Lung (tissue), 12 donors: ENCODE data around the gene ANKRD22. TPM values are rescaled to one million over a fixed set of nuclear protein-coding genes. Genes with fewer than 3 reads are reported as not detected.

ENCODE experiments used
- ATAC-seq: fragments of 200-7000 bp; cut with Tn5 transposase; one replicate; pipeline ENCODE4 v1.9.1; 2020; ENCODE audit warnings: moderate number of reproducible peaks; ENCODE audit not compliant: insufficient read depth, low FRiP score
- DNase-seq, 3 donors: peaks; one replicate each; pipeline ENCODE4 v3.0.0-alpha.2; 2013 to 2017
- H3K27ac ChIP-seq, 2 donors: one replicate each; pipeline ENCODE4 v1.5.1; 2013; ENCODE audit warnings: mild to moderate bottlenecking in 2 of 2, moderate library complexity in 2 of 2, control low read depth in 1 of 2, inconsistent platforms in 1 of 2, low read depth in 1 of 2, low read length in 1 of 2
- H3K27me3 ChIP-seq, 3 donors: one replicate each; pipeline ENCODE4 v1.5.1; 2013; ENCODE audit warnings: low read length in 2 of 3; ENCODE audit not compliant: control insufficient read depth in 3 of 3, insufficient read depth in 3 of 3
- H3K36me3 ChIP-seq, 4 donors: one replicate each; pipeline ENCODE4 v1.5.1; 2013; ENCODE audit warnings: low read length in 4 of 4, mild to moderate bottlenecking in 1 of 4, moderate library complexity in 1 of 4; ENCODE audit not compliant: control insufficient read depth in 4 of 4, insufficient read depth in 4 of 4
- H3K4me1 ChIP-seq, 5 donors: one replicate each; pipeline ENCODE4 v1.5.1; 2013; ENCODE audit warnings: low read length in 5 of 5, mild to moderate bottlenecking in 2 of 5, moderate library complexity in 1 of 5; ENCODE audit not compliant: control insufficient read depth in 5 of 5, insufficient read depth in 5 of 5
- H3K4me3 ChIP-seq: one replicate; pipeline ENCODE4 v1.5.1; 2013; ENCODE audit warnings: mild to moderate bottlenecking, control low read depth, moderate library complexity
- H3K9ac ChIP-seq, 2 donors: one replicate each; pipeline ENCODE4 v1.5.1; 2013; ENCODE audit warnings: low read length in 2 of 2, control low read depth in 1 of 2; ENCODE audit not compliant: insufficient read depth in 1 of 2
- H3K9me3 ChIP-seq, 4 donors: one replicate each; pipeline ENCODE4 v1.5.1; 2013; ENCODE audit warnings: low read length in 3 of 4, mild to moderate bottlenecking in 1 of 4, moderate library complexity in 1 of 4; ENCODE audit not compliant: control insufficient read depth in 4 of 4, insufficient read depth in 3 of 4
- WGBS, 2 donors: extraction: QIAGEN DNeasy Blood & Tissue Kit; methylation state at CpG; one replicate each; pipeline ENCODE4 v1.1.7; 2013; 5-methylcytosine and 5-hydroxymethylcytosine counted together
- polyA plus RNA-seq, 2 donors: library from polyadenylated mRNA; stranded (reverse); fragments of 200-250 nt; gene quantifications; one replicate each; pipeline ENCODE4 v1.2.1, GENCODE V29; 2013
- total RNA-seq, 2 donors: library from RNA; depleted of rRNA in 1 of 2; stranded (reverse); fragments of >200 nt in 1 of 2; gene quantifications; one replicate each; pipeline ENCODE4 v1.2.1, GENCODE V29; 2014 to 2021
- TF ChIP-seq, protein P1 (sequence below): IDR thresholded peaks from 2 replicates; pipeline ENCODE4 v1.5.1; 2012; ENCODE audit warnings: mild to moderate bottlenecking; ENCODE audit errors: control extremely low read depth, extremely low read depth
- donor health status: control.
- donor health status: control.
- donor health status: Bipolar disorder and iron deficiency.
- donor health status: healthy.
- donor health status: DM: yes; HTN: yes; CAD: no.

The ANKRD22 gene
- total and polyA plus RNA-seq, 4 donors, result 1.1 to 23.1 (median 3.4) TPM

- no peak overlapping the region for H3K27ac ChIP-seq
- H3K9ac ChIP-seq, result no peak overlapping the region
- no peaks in the 10 kb centered on the region for H3K27me3 ChIP-seq
- H3K4me1 ChIP-seq, result no peaks in the 10 kb centered on the region
- TF ChIP-seq, protein P1, sequence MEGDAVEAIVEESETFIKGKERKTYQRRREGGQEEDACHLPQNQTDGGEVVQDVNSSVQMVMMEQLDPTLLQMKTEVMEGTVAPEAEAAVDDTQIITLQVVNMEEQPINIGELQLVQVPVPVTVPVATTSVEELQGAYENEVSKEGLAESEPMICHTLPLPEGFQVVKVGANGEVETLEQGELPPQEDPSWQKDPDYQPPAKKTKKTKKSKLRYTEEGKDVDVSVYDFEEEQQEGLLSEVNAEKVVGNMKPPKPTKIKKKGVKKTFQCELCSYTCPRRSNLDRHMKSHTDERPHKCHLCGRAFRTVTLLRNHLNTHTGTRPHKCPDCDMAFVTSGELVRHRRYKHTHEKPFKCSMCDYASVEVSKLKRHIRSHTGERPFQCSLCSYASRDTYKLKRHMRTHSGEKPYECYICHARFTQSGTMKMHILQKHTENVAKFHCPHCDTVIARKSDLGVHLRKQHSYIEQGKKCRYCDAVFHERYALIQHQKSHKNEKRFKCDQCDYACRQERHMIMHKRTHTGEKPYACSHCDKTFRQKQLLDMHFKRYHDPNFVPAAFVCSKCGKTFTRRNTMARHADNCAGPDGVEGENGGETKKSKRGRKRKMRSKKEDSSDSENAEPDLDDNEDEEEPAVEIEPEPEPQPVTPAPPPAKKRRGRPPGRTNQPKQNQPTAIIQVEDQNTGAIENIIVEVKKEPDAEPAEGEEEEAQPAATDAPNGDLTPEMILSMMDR, result no peak
- 85 to 91% methylated on average over 5 of the region's 5 CpGs for WGBS, 2 donors
- no peaks in the 10 kb centered on the region for H3K36me3 ChIP-seq
- DNase-seq (peak in 1 of 3 donors; percentile 32), ATAC-seq (no peak)
- no peaks in the 10 kb centered on the region for H3K9me3 ChIP-seq
- no peak overlapping the region for H3K4me3 ChIP-seq
Measured at GRCh38 chr10:88787463-88787862, 64.2 kb downstream of the ANKRD22 start.

GRCh38 chr10:88786032-88786770 lies 65.4 kb downstream of the ANKRD22 start:
- no peak overlapping the region for H3K4me3 ChIP-seq
- no peaks in the 10 kb centered on the region for H3K27me3 ChIP-seq
- no peaks in the 10 kb centered on the region for H3K36me3 ChIP-seq
- DNase-seq (no peak), ATAC-seq (no peak)
- TF ChIP-seq, protein P1, result no peak
- no peak overlapping the region for H3K9ac ChIP-seq
- H3K4me1 ChIP-seq, result no peaks in the 10 kb centered on the region
- no peak overlapping the region for H3K27ac ChIP-seq
- 92 to 94% methylated on average over 10 of the region's 10 CpGs for WGBS, 2 donors
- no peaks in the 10 kb centered on the region for H3K9me3 ChIP-seq

DNA sequence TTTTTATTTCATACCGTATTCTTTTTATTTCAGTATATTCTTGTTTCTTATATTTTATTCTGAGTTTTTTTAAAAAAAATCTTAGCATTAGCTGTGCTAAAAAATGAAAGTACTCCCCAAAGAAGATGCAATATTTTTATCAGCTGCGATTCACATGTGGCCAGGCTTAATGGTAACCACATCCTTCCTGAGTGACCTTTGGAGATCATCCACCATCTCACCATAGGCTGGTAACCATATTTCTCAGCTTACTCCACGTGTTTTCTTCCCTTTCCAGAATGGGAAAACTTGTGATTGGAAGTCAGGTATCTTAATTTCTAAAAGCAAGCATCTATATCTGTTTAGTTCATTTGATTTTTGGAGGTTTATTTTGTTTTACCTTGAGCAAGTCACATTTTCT lies 67.9 kb downstream of the ANKRD22 start:
- no peaks in the 10 kb centered on the region for H3K9me3 ChIP-seq
- H3K36me3 ChIP-seq, result no peaks in the 10 kb centered on the region
- no peak overlapping the region for H3K27ac ChIP-seq
- ATAC-seq (no peak), DNase-seq (no peak)
- TF ChIP-seq, protein P1, result no peak
- H3K9ac ChIP-seq, result no peak overlapping the region
- WGBS, 2 donors, result 53 to 56% methylated on average over 3 of the region's 3 CpGs
- H3K4me1 ChIP-seq, result no peaks in the 10 kb centered on the region
- no peaks in the 10 kb centered on the region for H3K27me3 ChIP-seq
- no peak overlapping the region for H3K4me3 ChIP-seq

DNA sequence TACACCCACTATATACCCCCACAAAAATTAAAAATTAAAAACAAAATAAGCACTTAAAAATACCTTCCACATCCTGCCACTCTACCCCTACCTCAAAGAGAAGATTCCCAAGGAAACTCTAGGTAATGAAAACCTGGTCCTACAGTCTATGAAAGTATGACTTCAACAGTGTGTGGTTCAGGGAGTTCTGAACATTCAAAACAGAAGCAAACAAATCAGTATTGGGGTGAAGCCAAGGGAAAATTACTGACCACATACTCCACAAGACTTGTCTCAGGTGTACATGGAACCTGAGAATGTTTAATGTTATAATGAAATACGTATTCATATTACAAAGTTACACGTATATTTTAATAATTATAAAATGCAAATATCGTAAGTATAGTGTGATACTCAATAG lies 69.4 kb downstream of the ANKRD22 start:
- ATAC-seq (no peak), DNase-seq (no peak)
- Histone ChIP-seq H3K9me3 (no peaks in the 10 kb centered on the region), H3K9ac (no peak overlapping the region), H3K36me3 (no peaks in the 10 kb centered on the region), H3K4me3 (no peak overlapping the region), H3K4me1 (no peaks in the 10 kb centered on the region), H3K27ac (no peak overlapping the region), H3K27me3 (no peaks in the 10 kb centered on the region)
- WGBS, 2 donors, result 84 to 92% methylated on average over 3 of the region's 3 CpGs
- TF ChIP-seq, protein P1, result no peak
